ENCODE measurements around the gene SLC35B2. TPM values are rescaled to one million over a fixed set of nuclear protein-coding genes. Genes with fewer than 3 reads are reported as not detected.

The SLC35B2 gene
- 71.2 and 86.7 TPM in 2 replicates for total RNA-seq (2012; rRNA removed)

GRCh38 chr6:44257025-44257752, at the start of gene SLC35B2:
Gene SLC35B2 (minus strand): TSS chr6:44257528. CDS start chr6:44257410, 118 bp downstream.
- Histone ChIP-seq H3K9ac (ENCODE audit: low read depth, low read length) (peak within 1 kb of the TSS; percentile 95), H3K4me3 (ENCODE audit: low read length) (peak within 1 kb of the TSS; percentile 92), H3K9me3 (replicated peaks; ENCODE audit: low read length) (no peaks in the 10 kb centered on the region), H3K4me1 (ENCODE audit: control insufficient read depth, insufficient read depth, low read length) (peaks cover 28% of the 10 kb centered on the region), H3K36me3 (ENCODE audit: insufficient read depth, low read length) (peaks cover 37% of the 10 kb centered on the region), H3K27me3 (ENCODE audit: control insufficient read depth, insufficient read depth, low read length) (no peaks in the 10 kb centered on the region), H3K4me2 (ENCODE audit: low read length) (peak within 1 kb of the TSS; percentile 94)

GRCh38 chr6:44306710-44307109, 49.4 kb upstream of the SLC35B2 start:
- H3K4me2 ChIP-seq (ENCODE audit: low read length): no peak overlapping the region
- H3K9me3 ChIP-seq (replicated peaks; ENCODE audit: low read length): no peaks in the 10 kb centered on the region
- H3K36me3 ChIP-seq (ENCODE audit: insufficient read depth, low read length): peaks cover 88% of the 10 kb centered on the region
- no peak overlapping the region for H3K9ac ChIP-seq (ENCODE audit: low read depth, low read length)
- H3K4me1 ChIP-seq (ENCODE audit: control insufficient read depth, insufficient read depth, low read length): no peaks in the 10 kb centered on the region
- no peaks in the 10 kb centered on the region for H3K27me3 ChIP-seq (ENCODE audit: control insufficient read depth, insufficient read depth, low read length)
- H3K4me3 ChIP-seq (ENCODE audit: low read length): no peak overlapping the region

GRCh38 chr6:44305200-44305725, 47.9 kb upstream of the SLC35B2 start:
- no peaks in the 10 kb centered on the region for H3K27me3 ChIP-seq (ENCODE audit: control insufficient read depth, insufficient read depth, low read length)
- no peak overlapping the region for H3K9ac ChIP-seq (ENCODE audit: low read depth, low read length)
- no peak overlapping the region for H3K4me2 ChIP-seq (ENCODE audit: low read length)
- no peak overlapping the region for H3K4me3 ChIP-seq (ENCODE audit: low read length)
- no peaks in the 10 kb centered on the region for H3K4me1 ChIP-seq (ENCODE audit: control insufficient read depth, insufficient read depth, low read length)
- H3K36me3 ChIP-seq (ENCODE audit: insufficient read depth, low read length): peaks cover 86% of the 10 kb centered on the region
- no peaks in the 10 kb centered on the region for H3K9me3 ChIP-seq (replicated peaks; ENCODE audit: low read length)

- H3K9me3 ChIP-seq (replicated peaks; ENCODE audit: low read length): no peaks in the 10 kb centered on the region
- H3K9ac ChIP-seq (ENCODE audit: low read depth, low read length): no peak overlapping the region
- H3K4me2 ChIP-seq (ENCODE audit: low read length): no peak overlapping the region
- no peak overlapping the region for H3K4me3 ChIP-seq (ENCODE audit: low read length)
- no peaks in the 10 kb centered on the region for H3K4me1 ChIP-seq (ENCODE audit: control insufficient read depth, insufficient read depth, low read length)
- peaks cover 81% of the 10 kb centered on the region for H3K36me3 ChIP-seq (ENCODE audit: insufficient read depth, low read length)
- no peaks in the 10 kb centered on the region for H3K27me3 ChIP-seq (ENCODE audit: control insufficient read depth, insufficient read depth, low read length)
Measured at GRCh38 chr6:44304282-44305199, 47.2 kb upstream of the SLC35B2 start.

- Histone ChIP-seq H3K4me2 (ENCODE audit: low read length) (no peak overlapping the region), H3K9ac (ENCODE audit: low read depth, low read length) (no peak overlapping the region), H3K4me3 (ENCODE audit: low read length) (no peak overlapping the region), H3K4me1 (ENCODE audit: control insufficient read depth, insufficient read depth, low read length) (no peaks in the 10 kb centered on the region), H3K36me3 (ENCODE audit: insufficient read depth, low read length) (peaks cover 74% of the 10 kb centered on the region), H3K9me3 (replicated peaks; ENCODE audit: low read length) (no peaks in the 10 kb centered on the region), H3K27me3 (ENCODE audit: control insufficient read depth, insufficient read depth, low read length) (peaks cover 2% of the 10 kb centered on the region)
Measured at GRCh38 chr6:44303842-44304241, 46.5 kb upstream of the SLC35B2 start.

GRCh38 chr6:44302856-44303255, 45.5 kb upstream of the SLC35B2 start:
- Histone ChIP-seq H3K4me2 (ENCODE audit: low read length) (no peak overlapping the region), H3K9ac (ENCODE audit: low read depth, low read length) (no peak overlapping the region), H3K27me3 (ENCODE audit: control insufficient read depth, insufficient read depth, low read length) (peaks cover 12% of the 10 kb centered on the region), H3K9me3 (replicated peaks; ENCODE audit: low read length) (no peaks in the 10 kb centered on the region), H3K36me3 (ENCODE audit: insufficient read depth, low read length) (peaks cover 70% of the 10 kb centered on the region), H3K4me3 (ENCODE audit: low read length) (no peak overlapping the region), H3K4me1 (ENCODE audit: control insufficient read depth, insufficient read depth, low read length) (no peaks in the 10 kb centered on the region)

- H3K27me3 ChIP-seq (ENCODE audit: control insufficient read depth, insufficient read depth, low read length): peaks cover 21% of the 10 kb centered on the region
Measured at GRCh38 chr6:44301782-44302564, 44.6 kb upstream of the SLC35B2 start.

GRCh38 chr6:44301106-44301505, 43.8 kb upstream of the SLC35B2 start:
- no peak overlapping the region for H3K4me2 ChIP-seq (ENCODE audit: low read length)
- H3K27me3 ChIP-seq (ENCODE audit: control insufficient read depth, insufficient read depth, low read length): peaks cover 29% of the 10 kb centered on the region
- no peaks in the 10 kb centered on the region for H3K9me3 ChIP-seq (replicated peaks; ENCODE audit: low read length)
- H3K4me3 ChIP-seq (ENCODE audit: low read length): no peak overlapping the region
- H3K4me1 ChIP-seq (ENCODE audit: control insufficient read depth, insufficient read depth, low read length): peaks cover 3% of the 10 kb centered on the region
- no peak overlapping the region for H3K9ac ChIP-seq (ENCODE audit: low read depth, low read length)
- H3K36me3 ChIP-seq (ENCODE audit: insufficient read depth, low read length): peaks cover 53% of the 10 kb centered on the region

More at GRCh38 chr6:44301782-44302564, 44.6 kb upstream of the SLC35B2 start:
- H3K4me2 ChIP-seq (ENCODE audit: low read length): no peak overlapping the region
- no peaks in the 10 kb centered on the region for H3K9me3 ChIP-seq (replicated peaks; ENCODE audit: low read length)
- H3K4me3 ChIP-seq (ENCODE audit: low read length): no peak overlapping the region
- peaks cover 61% of the 10 kb centered on the region for H3K36me3 ChIP-seq (ENCODE audit: insufficient read depth, low read length)
- peaks cover 3% of the 10 kb centered on the region for H3K4me1 ChIP-seq (ENCODE audit: control insufficient read depth, insufficient read depth, low read length)
- no peak overlapping the region for H3K9ac ChIP-seq (ENCODE audit: low read depth, low read length)

- H3K9me3 ChIP-seq (replicated peaks; ENCODE audit: low read length): no peaks in the 10 kb centered on the region
- H3K4me1 ChIP-seq (ENCODE audit: control insufficient read depth, insufficient read depth, low read length): peaks cover 3% of the 10 kb centered on the region
- peaks cover 46% of the 10 kb centered on the region for H3K36me3 ChIP-seq (ENCODE audit: insufficient read depth, low read length)
- no peak overlapping the region for H3K9ac ChIP-seq (ENCODE audit: low read depth, low read length)
- peaks cover 37% of the 10 kb centered on the region for H3K27me3 ChIP-seq (ENCODE audit: control insufficient read depth, insufficient read depth, low read length)
- no peak overlapping the region for H3K4me2 ChIP-seq (ENCODE audit: low read length)
- H3K4me3 ChIP-seq (ENCODE audit: low read length): no peak overlapping the region
Measured at GRCh38 chr6:44300292-44300823, 43.0 kb upstream of the SLC35B2 start.

- Histone ChIP-seq H3K4me1 (ENCODE audit: control insufficient read depth, insufficient read depth, low read length) (peaks cover 3% of the 10 kb centered on the region), H3K9ac (ENCODE audit: low read depth, low read length) (no peak overlapping the region), H3K4me2 (ENCODE audit: low read length) (no peak overlapping the region), H3K4me3 (ENCODE audit: low read length) (no peak overlapping the region), H3K36me3 (ENCODE audit: insufficient read depth, low read length) (peaks cover 32% of the 10 kb centered on the region), H3K27me3 (ENCODE audit: control insufficient read depth, insufficient read depth, low read length) (peaks cover 44% of the 10 kb centered on the region), H3K9me3 (replicated peaks; ENCODE audit: low read length) (no peaks in the 10 kb centered on the region)
Measured at GRCh38 chr6:44298864-44299263, 41.5 kb upstream of the SLC35B2 start.
